Brain microvascular endothelial cell (primary cell): ENCODE results near the gene CFAP46.

Experiments
- DNase-seq: peaks from one replicate; pipeline ENCODE4 v3.0.0-alpha.2; 2020
- H3K27ac ChIP-seq: fragments of 250-450 bp; sonication (Bioruptor Pico); 2 replicates; pipeline ENCODE4 v1.5.1; 2020; ENCODE audit warnings: mild to moderate bottlenecking, moderate library complexity
- H3K27me3 ChIP-seq: fragments of 250-450 bp; sonication (Bioruptor Pico); replicated peaks from 2 replicates; pipeline ENCODE4 v1.5.1; 2020; ENCODE audit warnings: mild to moderate bottlenecking
- H3K36me3 ChIP-seq: fragments of 250-450 bp; sonication (Bioruptor Pico); replicated peaks from 2 replicates; pipeline ENCODE4 v1.5.1; 2020; ENCODE audit warnings: mild to moderate bottlenecking
- H3K4me3 ChIP-seq: 2 replicates; pipeline ENCODE4 v1.5.1; 2011; ENCODE audit warnings: low read depth, mild to moderate bottlenecking, control low read depth, low read length, moderate library complexity
- in situ Hi-C: cut with HindIII; loops from 2 replicates; pipeline ENCODE4 v1.10.0; 2017; ENCODE audit warnings: low sequenced_read_pairs, low pct_ligation_motif_present
- TF ChIP-seq, protein P1 (sequence below): IDR thresholded peaks from 2 replicates; pipeline ENCODE4 v1.5.1; 2011; ENCODE audit warnings: low read depth, mild to moderate bottlenecking, moderate library complexity, low read length, control low read depth, inconsistent platforms; ENCODE audit errors: missing control alignments

The CFAP46 gene

GRCh38 chr10:132912713-132913558 is 29.4 kb downstream of the CFAP46 start:
- H3K27me3 ChIP-seq, result no peaks in the 10 kb centered on the region
- DNase-seq, result no peak
- no peak overlapping the region for H3K27ac ChIP-seq
- H3K4me3 ChIP-seq, result no peak overlapping the region
- TF ChIP-seq, protein P1, sequence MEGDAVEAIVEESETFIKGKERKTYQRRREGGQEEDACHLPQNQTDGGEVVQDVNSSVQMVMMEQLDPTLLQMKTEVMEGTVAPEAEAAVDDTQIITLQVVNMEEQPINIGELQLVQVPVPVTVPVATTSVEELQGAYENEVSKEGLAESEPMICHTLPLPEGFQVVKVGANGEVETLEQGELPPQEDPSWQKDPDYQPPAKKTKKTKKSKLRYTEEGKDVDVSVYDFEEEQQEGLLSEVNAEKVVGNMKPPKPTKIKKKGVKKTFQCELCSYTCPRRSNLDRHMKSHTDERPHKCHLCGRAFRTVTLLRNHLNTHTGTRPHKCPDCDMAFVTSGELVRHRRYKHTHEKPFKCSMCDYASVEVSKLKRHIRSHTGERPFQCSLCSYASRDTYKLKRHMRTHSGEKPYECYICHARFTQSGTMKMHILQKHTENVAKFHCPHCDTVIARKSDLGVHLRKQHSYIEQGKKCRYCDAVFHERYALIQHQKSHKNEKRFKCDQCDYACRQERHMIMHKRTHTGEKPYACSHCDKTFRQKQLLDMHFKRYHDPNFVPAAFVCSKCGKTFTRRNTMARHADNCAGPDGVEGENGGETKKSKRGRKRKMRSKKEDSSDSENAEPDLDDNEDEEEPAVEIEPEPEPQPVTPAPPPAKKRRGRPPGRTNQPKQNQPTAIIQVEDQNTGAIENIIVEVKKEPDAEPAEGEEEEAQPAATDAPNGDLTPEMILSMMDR, result no peak
- no peaks in the 10 kb centered on the region for H3K36me3 ChIP-seq
- in situ Hi-C loops, result no loop called here

- in situ Hi-C loops, result no loop called here
- TF ChIP-seq, protein P1, result no peak
- H3K36me3 ChIP-seq, result no peaks in the 10 kb centered on the region
- DNase-seq, result no peak
- H3K4me3 ChIP-seq, result no peak overlapping the region
- H3K27ac ChIP-seq, result no peak overlapping the region
- H3K27me3 ChIP-seq, result no peaks in the 10 kb centered on the region
Measured at GRCh38 chr10:132912225-132912712, 30.1 kb downstream of the CFAP46 start.

GRCh38 chr10:132911786-132912097 is 30.6 kb downstream of the CFAP46 start:
- no peak for DNase-seq
- no peaks in the 10 kb centered on the region for H3K27me3 ChIP-seq
- no peak overlapping the region for H3K27ac ChIP-seq
- no peak overlapping the region for H3K4me3 ChIP-seq
- TF ChIP-seq, protein P1, result no peak
- H3K36me3 ChIP-seq, result no peaks in the 10 kb centered on the region
- in situ Hi-C loops, result no loop called here

DNA sequence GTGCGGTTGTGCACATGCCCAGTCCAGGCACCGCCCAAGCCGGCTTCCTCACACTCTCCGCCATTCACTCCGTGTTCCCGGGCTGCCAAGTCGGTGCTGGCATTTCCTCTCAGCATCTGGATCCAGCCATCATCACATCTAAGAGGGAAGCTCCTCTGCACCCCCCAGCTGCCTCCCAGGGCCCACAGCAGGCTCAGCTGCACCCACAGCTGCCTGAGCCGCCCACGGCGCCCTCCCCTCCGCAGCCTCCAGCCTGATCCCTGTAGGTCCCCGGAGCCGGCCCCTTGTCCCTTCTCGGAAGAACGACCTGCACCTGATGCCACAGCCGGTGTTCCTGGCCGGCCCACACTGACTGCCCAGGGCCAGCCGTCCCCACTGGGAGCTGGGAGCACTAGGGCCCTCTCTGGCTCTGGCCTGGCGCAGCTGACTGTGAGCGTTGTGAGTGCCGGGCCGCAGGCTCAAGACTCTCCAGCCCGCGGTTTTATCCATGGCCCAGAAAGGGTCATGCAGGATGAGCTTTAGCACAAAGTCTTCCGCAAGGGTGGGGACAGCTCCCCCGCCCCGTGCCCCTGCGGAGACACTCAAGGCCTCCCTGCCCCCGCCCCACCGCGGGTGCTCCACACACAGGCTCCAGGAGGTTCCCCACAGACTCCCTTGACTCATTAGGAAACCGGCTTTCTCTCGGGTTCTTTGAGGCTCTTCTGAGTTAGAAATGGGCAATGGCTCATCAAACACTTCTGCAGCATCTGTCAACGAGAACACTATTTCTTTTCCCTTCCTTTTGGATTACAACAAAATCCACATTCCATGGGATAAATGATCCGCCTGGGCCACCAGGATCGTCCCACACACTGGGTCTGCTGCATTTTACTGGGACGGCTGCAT is 31.2 kb downstream of the CFAP46 start:
- TF ChIP-seq, protein P1, result no peak

DNA sequence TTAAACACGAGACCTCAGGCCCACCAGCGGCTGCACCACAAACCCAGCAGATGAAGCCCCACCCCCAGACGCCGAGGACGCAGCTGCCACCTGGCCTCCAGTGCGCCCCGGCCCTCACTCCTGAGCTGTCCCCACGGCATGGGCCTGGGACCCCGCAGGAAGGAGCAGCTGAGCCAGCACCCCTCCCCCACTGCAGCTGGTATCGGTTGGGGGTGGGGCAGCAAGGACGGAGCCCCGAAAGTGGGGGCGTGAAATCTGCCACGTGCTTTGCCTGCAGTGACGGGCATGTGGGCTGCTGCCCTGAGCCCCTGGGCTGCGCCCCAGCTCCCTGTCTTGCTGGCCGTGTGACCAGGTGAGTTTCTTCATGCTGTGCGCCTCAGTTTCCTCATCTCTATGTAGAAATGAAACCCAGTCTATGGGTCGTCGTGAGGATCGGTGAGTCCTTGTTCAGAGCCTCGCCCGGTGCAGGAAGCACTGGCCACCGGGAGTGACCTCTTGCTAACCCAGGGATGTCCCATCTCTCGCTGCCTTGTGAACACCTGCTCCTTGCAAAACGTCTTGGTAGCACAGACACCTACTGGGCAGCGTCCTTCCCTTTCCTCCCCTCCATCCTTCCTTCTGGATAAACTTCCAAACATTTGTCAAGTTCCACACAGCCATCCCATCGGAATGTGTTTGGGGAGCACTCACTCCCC is 32.0 kb downstream of the CFAP46 start:
- in situ Hi-C loops, result no loop called here
- Histone ChIP-seq H3K36me3 (no peaks in the 10 kb centered on the region), H3K27ac (no peak overlapping the region), H3K4me3 (no peak overlapping the region), H3K27me3 (no peaks in the 10 kb centered on the region)
- DNase-seq, result no peak
- TF ChIP-seq, protein P1, result no peak

More for the DNA sequence above, 31.2 kb downstream of the CFAP46 start:
- no peak for DNase-seq
- Histone ChIP-seq H3K27me3 (no peaks in the 10 kb centered on the region), H3K27ac (no peak overlapping the region), H3K4me3 (no peak overlapping the region), H3K36me3 (no peaks in the 10 kb centered on the region)
- in situ Hi-C loops, result no loop called here
